G401 (cell line): ENCODE data around the gene KIR3DL1. TPM values are rescaled to one million over a fixed set of nuclear protein-coding genes. Genes with fewer than 3 reads are reported as not detected.

Experiments
- DNase-seq: peaks from one replicate; pipeline ENCODE4 v3.0.0-alpha.2; 2015; ENCODE audit warnings: low spot score
- in situ Hi-C: cut with HindIII; loops from 2 replicates; pipeline ENCODE4 v1.10.0; 2016; ENCODE audit warnings: low sequenced_read_pairs, mixed read lengths
- total RNA-seq: library from RNA; depleted of rRNA; stranded (reverse); fragments of >200 nt; shearing (Covaris generic); gene quantifications from 2 replicates; pipeline ENCODE4 v1.2.3, GENCODE V29; 2014; rRNA removed

The KIR3DL1 gene
- total RNA-seq, 1 experiment from 2014 or later, result not detected

DNA sequence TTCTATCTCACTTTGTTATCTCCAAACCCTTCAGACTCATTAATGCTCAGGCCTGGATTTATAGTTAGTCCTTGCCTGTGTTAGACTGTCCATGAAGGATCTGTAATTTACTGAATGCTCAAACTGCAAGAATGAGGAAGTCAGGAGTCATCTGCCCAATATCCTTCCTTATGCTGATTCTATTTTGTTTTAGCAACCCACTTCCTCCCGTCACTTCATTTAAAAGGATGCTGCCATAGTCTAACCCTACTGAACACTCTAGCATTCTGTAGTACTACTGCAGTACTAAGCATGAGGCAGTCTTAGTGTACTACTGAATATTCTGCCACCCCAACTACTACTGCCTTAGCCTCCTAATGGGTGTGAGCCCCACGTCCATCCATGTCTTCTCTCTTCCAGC, 59.2 kb downstream of the KIR3DL1 start:
- peak; percentile 1 for DNase-seq
- in situ Hi-C loops, result no loop called here

DNA sequence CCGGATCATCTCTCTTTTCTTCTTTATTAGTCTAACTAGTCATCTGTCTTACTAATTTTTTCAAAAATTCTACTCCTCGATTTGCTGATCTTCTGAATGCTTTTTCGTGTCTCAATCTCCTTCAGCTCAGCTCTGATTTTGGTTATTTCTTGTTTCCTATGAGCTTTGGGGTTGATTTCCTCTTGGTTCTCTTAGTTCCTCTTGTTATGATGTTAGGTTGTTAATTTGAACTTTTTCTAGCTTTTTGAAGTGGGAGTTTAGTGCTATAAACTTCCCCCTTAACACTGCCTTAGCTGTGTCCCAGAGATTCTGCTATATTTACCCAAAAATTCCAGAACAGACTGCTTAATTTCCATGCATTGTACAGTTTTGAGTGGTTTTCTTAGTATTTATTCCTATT, 61.2 kb downstream of the KIR3DL1 start:
- in situ Hi-C loops, result no loop called here
- DNase-seq, result no peak

Other genes starting within 250 kb of the KIR3DL1 start
- gene LILRA2, start 242.7 kb upstream of the KIR3DL1 start, total RNA-seq, result not detected in 2 replicates
- gene LILRA1, start 222.8 kb upstream of the KIR3DL1 start, total RNA-seq, result not detected in 2 replicates
- not detected in 2 replicates for gene LILRB1, start 186.0 kb upstream of the KIR3DL1 start, total RNA-seq
- not detected in 2 replicates for gene LILRB4, start 153.5 kb upstream of the KIR3DL1 start, total RNA-seq
- gene KIR3DL3, start 92.0 kb upstream of the KIR3DL1 start, total RNA-seq, result not detected in 2 replicates
- not detected in 2 replicates for gene KIR2DL3, start 78.0 kb upstream of the KIR3DL1 start, total RNA-seq
- not detected in 2 replicates for gene KIR2DL1, start 46.7 kb upstream of the KIR3DL1 start, total RNA-seq
- not detected in 2 replicates for gene KIR2DL4, start 12.9 kb upstream of the KIR3DL1 start, total RNA-seq
- not detected in 2 replicates for gene KIR2DS4, start 16.2 kb downstream of the KIR3DL1 start, total RNA-seq
- gene KIR3DL2, start 34.0 kb downstream of the KIR3DL1 start, total RNA-seq, result not detected in 2 replicates
- not detected in 2 replicates for gene FCAR, start 57.8 kb downstream of the KIR3DL1 start, total RNA-seq
- not detected in 2 replicates for gene NCR1, start 89.7 kb downstream of the KIR3DL1 start, total RNA-seq
- gene NLRP7, start 131.1 kb downstream of the KIR3DL1 start, total RNA-seq, result not detected in 2 replicates
- gene NLRP2, start 149.9 kb downstream of the KIR3DL1 start, total RNA-seq, result not detected in 2 replicates
- gene GP6, start 221.8 kb downstream of the KIR3DL1 start, total RNA-seq, result not detected in 2 replicates
- gene RDH13, start 246.7 kb downstream of the KIR3DL1 start, total RNA-seq, result 31.4 and 38.9 TPM in 2 replicates